HL-60 (cell line): Measurements from ENCODE around the gene AOPEP.

Source experiments
- GABPA ChIP-seq: IDR thresholded peaks from 2 replicates; pipeline ENCODE4 v1.6.1; 2012; ENCODE audit warnings: low read depth
- POLR2AphosphoS5 ChIP-seq: IDR thresholded peaks from 2 replicates; pipeline ENCODE4 v1.6.1; 2012; ENCODE audit warnings: low read depth
- TF ChIP-seq, protein P1 (sequence below): IDR thresholded peaks from one replicate; pipeline ENCODE4 v1.5.1; 2011; ENCODE audit warnings: low read length, control low read depth, inconsistent platforms; ENCODE audit not compliant: insufficient read depth
- TF ChIP-seq, protein P2 (sequence below): IDR thresholded peaks from 2 replicates; pipeline ENCODE4 v1.6.1; 2012; ENCODE audit warnings: low read depth; ENCODE audit not compliant: insufficient replicate concordance

DNA sequence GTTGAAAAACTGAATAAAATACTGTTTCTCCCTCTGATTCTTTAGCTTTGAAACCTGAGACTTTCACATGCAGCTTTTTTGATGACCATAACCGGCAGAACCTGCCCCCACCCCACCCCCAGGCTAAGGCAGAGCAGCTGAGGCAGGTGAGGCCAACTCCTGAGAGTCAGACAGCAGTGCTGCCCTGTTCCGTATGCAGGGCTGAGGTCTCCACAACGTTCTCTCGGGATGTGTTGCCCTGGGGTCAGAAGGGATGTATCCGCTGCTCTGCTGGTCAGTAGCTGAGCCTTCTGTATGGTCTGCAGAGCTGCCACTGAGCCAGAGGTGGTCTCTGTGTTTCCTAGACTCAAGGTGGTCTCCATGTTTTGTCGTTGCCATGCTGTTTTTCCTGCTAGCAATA, 190.5 kb downstream of the AOPEP start:
- TF ChIP-seq, protein P1, sequence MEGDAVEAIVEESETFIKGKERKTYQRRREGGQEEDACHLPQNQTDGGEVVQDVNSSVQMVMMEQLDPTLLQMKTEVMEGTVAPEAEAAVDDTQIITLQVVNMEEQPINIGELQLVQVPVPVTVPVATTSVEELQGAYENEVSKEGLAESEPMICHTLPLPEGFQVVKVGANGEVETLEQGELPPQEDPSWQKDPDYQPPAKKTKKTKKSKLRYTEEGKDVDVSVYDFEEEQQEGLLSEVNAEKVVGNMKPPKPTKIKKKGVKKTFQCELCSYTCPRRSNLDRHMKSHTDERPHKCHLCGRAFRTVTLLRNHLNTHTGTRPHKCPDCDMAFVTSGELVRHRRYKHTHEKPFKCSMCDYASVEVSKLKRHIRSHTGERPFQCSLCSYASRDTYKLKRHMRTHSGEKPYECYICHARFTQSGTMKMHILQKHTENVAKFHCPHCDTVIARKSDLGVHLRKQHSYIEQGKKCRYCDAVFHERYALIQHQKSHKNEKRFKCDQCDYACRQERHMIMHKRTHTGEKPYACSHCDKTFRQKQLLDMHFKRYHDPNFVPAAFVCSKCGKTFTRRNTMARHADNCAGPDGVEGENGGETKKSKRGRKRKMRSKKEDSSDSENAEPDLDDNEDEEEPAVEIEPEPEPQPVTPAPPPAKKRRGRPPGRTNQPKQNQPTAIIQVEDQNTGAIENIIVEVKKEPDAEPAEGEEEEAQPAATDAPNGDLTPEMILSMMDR, result no peak
- TF ChIP-seq POLR2AphosphoS5 (no peak), GABPA (no peak)
- TF ChIP-seq, protein P2, sequence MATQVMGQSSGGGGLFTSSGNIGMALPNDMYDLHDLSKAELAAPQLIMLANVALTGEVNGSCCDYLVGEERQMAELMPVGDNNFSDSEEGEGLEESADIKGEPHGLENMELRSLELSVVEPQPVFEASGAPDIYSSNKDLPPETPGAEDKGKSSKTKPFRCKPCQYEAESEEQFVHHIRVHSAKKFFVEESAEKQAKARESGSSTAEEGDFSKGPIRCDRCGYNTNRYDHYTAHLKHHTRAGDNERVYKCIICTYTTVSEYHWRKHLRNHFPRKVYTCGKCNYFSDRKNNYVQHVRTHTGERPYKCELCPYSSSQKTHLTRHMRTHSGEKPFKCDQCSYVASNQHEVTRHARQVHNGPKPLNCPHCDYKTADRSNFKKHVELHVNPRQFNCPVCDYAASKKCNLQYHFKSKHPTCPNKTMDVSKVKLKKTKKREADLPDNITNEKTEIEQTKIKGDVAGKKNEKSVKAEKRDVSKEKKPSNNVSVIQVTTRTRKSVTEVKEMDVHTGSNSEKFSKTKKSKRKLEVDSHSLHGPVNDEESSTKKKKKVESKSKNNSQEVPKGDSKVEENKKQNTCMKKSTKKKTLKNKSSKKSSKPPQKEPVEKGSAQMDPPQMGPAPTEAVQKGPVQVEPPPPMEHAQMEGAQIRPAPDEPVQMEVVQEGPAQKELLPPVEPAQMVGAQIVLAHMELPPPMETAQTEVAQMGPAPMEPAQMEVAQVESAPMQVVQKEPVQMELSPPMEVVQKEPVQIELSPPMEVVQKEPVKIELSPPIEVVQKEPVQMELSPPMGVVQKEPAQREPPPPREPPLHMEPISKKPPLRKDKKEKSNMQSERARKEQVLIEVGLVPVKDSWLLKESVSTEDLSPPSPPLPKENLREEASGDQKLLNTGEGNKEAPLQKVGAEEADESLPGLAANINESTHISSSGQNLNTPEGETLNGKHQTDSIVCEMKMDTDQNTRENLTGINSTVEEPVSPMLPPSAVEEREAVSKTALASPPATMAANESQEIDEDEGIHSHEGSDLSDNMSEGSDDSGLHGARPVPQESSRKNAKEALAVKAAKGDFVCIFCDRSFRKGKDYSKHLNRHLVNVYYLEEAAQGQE, result no peak
